ENCODE data around the gene BMS1.
"Not testable (repeated sequence)": the region's sequence is repeated elsewhere in the genome, so short reads cannot be mapped to it uniquely, and the experiment has no call there.

The BMS1 gene

GRCh38 chr10:42866115-42866995 is 83.8 kb downstream of the BMS1 start:
- peak; percentile 81 for DNase-seq (ENCODE audit: low read depth)

GRCh38 chr10:42867571-42867970 is 85.0 kb downstream of the BMS1 start:
- no peak for DNase-seq (ENCODE audit: low read depth)

- no peak for DNase-seq (ENCODE audit: low read depth)
Observed at GRCh38 chr10:42868530-42868929, 85.9 kb downstream of the BMS1 start.

GRCh38 chr10:42869977-42870350 is 87.4 kb downstream of the BMS1 start:
- DNase-seq (ENCODE audit: low read depth) = no peak

GRCh38 chr10:42871138-42871641 is 88.6 kb downstream of the BMS1 start:
- DNase-seq (ENCODE audit: low read depth) = not testable (repeated sequence)

- no peak for DNase-seq (ENCODE audit: low read depth)
Observed at GRCh38 chr10:42871823-42872222, 89.2 kb downstream of the BMS1 start.

GRCh38 chr10:42872865-42873435 is 90.4 kb downstream of the BMS1 start:
- no peak for DNase-seq (ENCODE audit: low read depth)

- DNase-seq (ENCODE audit: low read depth) = no peak
Observed at GRCh38 chr10:42874713-42875387, 92.3 kb downstream of the BMS1 start.

GRCh38 chr10:42875388-42875755 is 92.8 kb downstream of the BMS1 start:
- no peak for DNase-seq (ENCODE audit: low read depth)

GRCh38 chr10:42875798-42876341 is 93.3 kb downstream of the BMS1 start:
- peak; percentile 13 for DNase-seq (ENCODE audit: low read depth)

GRCh38 chr10:42876476-42876875 is 93.9 kb downstream of the BMS1 start:
- DNase-seq (ENCODE audit: low read depth) = no peak

- DNase-seq (ENCODE audit: low read depth) = no peak
Observed at GRCh38 chr10:42876945-42877344, 94.3 kb downstream of the BMS1 start.

- no peak for DNase-seq (ENCODE audit: low read depth)
Observed at GRCh38 chr10:42877496-42878030, 95.0 kb downstream of the BMS1 start.

- DNase-seq (ENCODE audit: low read depth) = no peak
Observed at GRCh38 chr10:42878134-42878820, 95.7 kb downstream of the BMS1 start.

GRCh38 chr10:42878821-42879195 is 96.2 kb downstream of the BMS1 start:
- no peak for DNase-seq (ENCODE audit: low read depth)

- DNase-seq (ENCODE audit: low read depth) = no peak
Observed at GRCh38 chr10:42879380-42880254, 97.0 kb downstream of the BMS1 start.

- no peak for DNase-seq (ENCODE audit: low read depth)
Observed at GRCh38 chr10:42880255-42880620, 97.6 kb downstream of the BMS1 start.

GRCh38 chr10:42882597-42882996 is 100.0 kb downstream of the BMS1 start:
- DNase-seq (ENCODE audit: low read depth) = no peak

All from ELR (cell line).